HL-60 (cell line): Measurements from ENCODE around the gene RAMACL.

Experiments
- CTCF ChIP-seq: IDR thresholded peaks from one replicate; pipeline ENCODE4 v1.5.1; 2011; ENCODE audit warnings: low read length, control low read depth, inconsistent platforms; ENCODE audit not compliant: insufficient read depth
- TF ChIP-seq, protein P1 (sequence below): IDR thresholded peaks from 2 replicates; pipeline ENCODE4 v1.6.1; 2012; ENCODE audit warnings: low read depth; ENCODE audit not compliant: insufficient replicate concordance

DNA sequence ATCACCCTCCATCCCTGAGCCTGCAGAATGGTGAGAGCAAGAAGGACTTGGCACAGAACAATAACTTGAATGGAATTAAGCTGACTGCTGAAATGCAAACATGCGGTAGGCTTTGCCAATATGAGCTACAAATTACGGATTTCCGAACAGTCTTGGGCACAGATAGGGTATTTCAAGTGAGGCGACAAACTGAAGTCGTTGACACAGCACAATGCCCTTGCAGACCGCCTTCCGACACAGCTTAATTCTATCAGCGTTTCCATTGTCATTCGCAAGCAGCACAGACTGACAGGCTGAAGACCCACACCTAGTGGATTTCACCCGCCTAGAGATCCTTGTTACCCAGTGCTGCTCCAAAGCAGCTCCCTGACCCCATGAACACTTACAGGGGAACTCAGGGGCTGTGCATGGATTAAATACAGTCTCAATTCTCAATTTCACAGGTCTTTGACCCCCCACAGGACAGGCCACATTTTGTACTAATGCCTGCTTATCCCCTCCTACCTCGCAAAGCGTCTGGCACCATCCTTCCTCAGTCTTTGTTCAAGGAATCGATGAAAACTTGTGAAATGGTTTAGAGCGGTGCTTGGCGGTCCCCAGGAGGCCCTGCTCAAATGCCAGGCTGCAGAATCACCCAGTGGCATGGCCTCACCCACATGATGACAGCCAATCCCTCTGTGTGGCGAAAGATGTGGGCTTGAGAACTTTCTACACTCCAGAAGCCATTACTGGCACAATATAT is 34.6 kb downstream of the RAMACL start:
- TF ChIP-seq CTCF = no peak
- TF ChIP-seq, protein P1, sequence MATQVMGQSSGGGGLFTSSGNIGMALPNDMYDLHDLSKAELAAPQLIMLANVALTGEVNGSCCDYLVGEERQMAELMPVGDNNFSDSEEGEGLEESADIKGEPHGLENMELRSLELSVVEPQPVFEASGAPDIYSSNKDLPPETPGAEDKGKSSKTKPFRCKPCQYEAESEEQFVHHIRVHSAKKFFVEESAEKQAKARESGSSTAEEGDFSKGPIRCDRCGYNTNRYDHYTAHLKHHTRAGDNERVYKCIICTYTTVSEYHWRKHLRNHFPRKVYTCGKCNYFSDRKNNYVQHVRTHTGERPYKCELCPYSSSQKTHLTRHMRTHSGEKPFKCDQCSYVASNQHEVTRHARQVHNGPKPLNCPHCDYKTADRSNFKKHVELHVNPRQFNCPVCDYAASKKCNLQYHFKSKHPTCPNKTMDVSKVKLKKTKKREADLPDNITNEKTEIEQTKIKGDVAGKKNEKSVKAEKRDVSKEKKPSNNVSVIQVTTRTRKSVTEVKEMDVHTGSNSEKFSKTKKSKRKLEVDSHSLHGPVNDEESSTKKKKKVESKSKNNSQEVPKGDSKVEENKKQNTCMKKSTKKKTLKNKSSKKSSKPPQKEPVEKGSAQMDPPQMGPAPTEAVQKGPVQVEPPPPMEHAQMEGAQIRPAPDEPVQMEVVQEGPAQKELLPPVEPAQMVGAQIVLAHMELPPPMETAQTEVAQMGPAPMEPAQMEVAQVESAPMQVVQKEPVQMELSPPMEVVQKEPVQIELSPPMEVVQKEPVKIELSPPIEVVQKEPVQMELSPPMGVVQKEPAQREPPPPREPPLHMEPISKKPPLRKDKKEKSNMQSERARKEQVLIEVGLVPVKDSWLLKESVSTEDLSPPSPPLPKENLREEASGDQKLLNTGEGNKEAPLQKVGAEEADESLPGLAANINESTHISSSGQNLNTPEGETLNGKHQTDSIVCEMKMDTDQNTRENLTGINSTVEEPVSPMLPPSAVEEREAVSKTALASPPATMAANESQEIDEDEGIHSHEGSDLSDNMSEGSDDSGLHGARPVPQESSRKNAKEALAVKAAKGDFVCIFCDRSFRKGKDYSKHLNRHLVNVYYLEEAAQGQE = no peak
